ENCODE measurements around the gene SLC23A3. TPM values are rescaled to one million over a fixed set of nuclear protein-coding genes. Genes with fewer than 3 reads are reported as not detected.
A peak's percentile ranks its signal among the peaks of the same experiment; 100 is the strongest.

Gene SLC23A3
- total RNA-seq, 1 experiment from 2014 or later: 0.59 TPM

DNA sequence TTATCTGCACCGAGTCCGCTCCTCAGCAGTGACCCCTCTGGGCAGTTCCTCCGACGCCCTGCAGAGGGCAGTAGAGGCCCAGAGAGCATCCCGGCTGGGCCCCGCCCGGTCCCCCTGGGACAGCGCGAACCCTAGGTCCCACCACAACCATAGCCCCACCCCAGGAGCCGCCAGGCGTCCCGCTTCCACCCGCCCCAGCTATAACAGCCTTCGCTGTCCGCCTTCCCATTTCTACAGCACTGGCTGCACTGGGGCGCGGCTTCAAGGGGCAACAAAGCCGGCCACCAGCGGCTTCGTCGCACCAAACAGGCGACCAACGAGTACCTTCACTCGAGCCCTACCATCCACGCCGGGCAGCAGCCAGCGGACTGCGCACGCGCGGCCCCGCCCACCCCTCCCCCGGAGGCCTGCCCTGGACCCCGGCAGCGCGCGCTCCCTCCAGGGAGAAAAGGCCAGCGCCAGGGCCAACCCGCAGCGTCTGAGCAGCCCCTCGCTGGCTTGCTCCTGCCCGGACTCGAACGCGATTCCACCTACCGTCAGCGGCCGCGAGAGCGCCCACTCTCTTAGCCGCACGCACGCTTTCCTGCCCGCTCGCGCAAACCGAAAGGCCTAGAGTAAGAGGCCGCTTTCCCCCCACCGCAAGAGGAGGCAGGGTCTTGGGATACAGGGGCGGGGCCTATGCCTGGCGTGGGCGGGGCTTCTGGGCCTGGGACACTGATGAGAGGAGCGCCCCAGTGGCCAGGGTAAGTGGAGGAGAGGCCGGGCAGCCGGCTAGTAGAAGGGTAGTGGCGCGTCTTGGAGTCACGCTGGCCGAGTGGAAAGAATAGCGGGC lies 9.4 kb downstream of the SLC23A3 start, which contains the start of gene NHEJ1 (continued):
- TF ChIP-seq IRF2 (CRISPR knock-in tag; IDR thresholded peaks at IDR 0.05; ENCODE audit: borderline replicate concordance, low read depth) (no peak), SOX15 (CRISPR knock-in tag; IDR thresholded peaks at IDR 0.05) (no peak), SP1 (CRISPR knock-in tag; conservative IDR thresholded peaks at IDR 0.05) (peak; percentile 89), ZNF423 (CRISPR knock-in tag; IDR thresholded peaks at IDR 0.05) (no peak), ETV6 (CRISPR knock-in tag; IDR thresholded peaks at IDR 0.05) (peak; percentile 81), MYBL2 (CRISPR knock-in tag; IDR thresholded peaks at IDR 0.05) (peak; percentile 77; the same call in 1 of the 2 replicates), HMGA2 (CRISPR knock-in tag; IDR thresholded peaks at IDR 0.05) (no peak), GABPB1 (CRISPR knock-in tag; IDR thresholded peaks at IDR 0.05) (peak; percentile 76)
- TF ChIP-seq, protein P1, sequence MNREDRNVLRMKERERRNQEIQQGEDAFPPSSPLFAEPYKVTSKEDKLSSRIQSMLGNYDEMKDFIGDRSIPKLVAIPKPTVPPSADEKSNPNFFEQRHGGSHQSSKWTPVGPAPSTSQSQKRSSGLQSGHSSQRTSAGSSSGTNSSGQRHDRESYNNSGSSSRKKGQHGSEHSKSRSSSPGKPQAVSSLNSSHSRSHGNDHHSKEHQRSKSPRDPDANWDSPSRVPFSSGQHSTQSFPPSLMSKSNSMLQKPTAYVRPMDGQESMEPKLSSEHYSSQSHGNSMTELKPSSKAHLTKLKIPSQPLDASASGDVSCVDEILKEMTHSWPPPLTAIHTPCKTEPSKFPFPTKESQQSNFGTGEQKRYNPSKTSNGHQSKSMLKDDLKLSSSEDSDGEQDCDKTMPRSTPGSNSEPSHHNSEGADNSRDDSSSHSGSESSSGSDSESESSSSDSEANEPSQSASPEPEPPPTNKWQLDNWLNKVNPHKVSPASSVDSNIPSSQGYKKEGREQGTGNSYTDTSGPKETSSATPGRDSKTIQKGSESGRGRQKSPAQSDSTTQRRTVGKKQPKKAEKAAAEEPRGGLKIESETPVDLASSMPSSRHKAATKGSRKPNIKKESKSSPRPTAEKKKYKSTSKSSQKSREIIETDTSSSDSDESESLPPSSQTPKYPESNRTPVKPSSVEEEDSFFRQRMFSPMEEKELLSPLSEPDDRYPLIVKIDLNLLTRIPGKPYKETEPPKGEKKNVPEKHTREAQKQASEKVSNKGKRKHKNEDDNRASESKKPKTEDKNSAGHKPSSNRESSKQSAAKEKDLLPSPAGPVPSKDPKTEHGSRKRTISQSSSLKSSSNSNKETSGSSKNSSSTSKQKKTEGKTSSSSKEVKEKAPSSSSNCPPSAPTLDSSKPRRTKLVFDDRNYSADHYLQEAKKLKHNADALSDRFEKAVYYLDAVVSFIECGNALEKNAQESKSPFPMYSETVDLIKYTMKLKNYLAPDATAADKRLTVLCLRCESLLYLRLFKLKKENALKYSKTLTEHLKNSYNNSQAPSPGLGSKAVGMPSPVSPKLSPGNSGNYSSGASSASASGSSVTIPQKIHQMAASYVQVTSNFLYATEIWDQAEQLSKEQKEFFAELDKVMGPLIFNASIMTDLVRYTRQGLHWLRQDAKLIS (CRISPR knock-in tag; IDR thresholded peaks at IDR 0.05; ENCODE audit: borderline replicate concordance): no peak
- TF ChIP-seq, protein P2, sequence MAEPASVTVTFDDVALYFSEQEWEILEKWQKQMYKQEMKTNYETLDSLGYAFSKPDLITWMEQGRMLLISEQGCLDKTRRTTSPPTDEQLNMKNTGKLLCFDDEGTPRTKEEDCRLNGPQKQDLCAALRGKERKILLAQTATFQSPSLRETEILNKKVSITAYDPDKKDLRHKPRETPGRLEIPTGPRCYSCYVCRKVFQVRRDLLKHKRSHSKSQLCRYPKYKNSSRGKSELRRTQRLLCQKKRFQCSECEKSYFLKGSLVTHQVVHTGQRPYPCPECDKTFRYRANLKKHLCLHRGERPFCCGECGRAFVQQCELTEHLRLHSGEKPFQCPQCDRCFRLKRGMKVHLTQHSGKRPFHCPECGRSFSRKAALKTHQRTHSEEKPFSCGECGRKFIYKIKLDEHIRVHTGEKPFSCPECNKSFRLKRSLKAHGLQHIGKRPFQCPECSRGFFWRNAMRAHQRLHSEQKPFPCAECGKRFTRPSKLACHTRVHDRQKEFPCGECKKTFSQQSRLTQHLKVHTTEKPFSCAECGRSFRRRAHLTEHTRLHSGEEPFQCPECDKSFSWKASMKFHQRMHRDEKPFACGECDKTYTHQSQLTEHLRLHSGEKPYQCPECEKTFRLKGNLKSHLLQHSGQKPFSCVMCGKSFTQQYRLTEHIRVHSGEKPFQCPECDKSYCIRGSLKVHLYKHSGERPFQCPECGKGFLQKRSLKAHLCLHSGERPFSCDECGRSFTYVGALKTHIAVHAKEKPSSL (CRISPR knock-in tag; conservative IDR thresholded peaks at IDR 0.05): no peak
- TF ChIP-seq, protein P3, sequence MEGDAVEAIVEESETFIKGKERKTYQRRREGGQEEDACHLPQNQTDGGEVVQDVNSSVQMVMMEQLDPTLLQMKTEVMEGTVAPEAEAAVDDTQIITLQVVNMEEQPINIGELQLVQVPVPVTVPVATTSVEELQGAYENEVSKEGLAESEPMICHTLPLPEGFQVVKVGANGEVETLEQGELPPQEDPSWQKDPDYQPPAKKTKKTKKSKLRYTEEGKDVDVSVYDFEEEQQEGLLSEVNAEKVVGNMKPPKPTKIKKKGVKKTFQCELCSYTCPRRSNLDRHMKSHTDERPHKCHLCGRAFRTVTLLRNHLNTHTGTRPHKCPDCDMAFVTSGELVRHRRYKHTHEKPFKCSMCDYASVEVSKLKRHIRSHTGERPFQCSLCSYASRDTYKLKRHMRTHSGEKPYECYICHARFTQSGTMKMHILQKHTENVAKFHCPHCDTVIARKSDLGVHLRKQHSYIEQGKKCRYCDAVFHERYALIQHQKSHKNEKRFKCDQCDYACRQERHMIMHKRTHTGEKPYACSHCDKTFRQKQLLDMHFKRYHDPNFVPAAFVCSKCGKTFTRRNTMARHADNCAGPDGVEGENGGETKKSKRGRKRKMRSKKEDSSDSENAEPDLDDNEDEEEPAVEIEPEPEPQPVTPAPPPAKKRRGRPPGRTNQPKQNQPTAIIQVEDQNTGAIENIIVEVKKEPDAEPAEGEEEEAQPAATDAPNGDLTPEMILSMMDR (IDR thresholded peaks at IDR 0.05): peak; percentile 98
- TF ChIP-seq, protein P4, sequence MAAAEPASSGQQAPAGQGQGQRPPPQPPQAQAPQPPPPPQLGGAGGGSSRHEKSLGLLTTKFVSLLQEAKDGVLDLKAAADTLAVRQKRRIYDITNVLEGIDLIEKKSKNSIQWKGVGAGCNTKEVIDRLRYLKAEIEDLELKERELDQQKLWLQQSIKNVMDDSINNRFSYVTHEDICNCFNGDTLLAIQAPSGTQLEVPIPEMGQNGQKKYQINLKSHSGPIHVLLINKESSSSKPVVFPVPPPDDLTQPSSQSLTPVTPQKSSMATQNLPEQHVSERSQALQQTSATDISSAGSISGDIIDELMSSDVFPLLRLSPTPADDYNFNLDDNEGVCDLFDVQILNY (CRISPR knock-in tag; IDR thresholded peaks at IDR 0.05): peak; percentile 77; the same call in 1 of the 2 replicates

DNA sequence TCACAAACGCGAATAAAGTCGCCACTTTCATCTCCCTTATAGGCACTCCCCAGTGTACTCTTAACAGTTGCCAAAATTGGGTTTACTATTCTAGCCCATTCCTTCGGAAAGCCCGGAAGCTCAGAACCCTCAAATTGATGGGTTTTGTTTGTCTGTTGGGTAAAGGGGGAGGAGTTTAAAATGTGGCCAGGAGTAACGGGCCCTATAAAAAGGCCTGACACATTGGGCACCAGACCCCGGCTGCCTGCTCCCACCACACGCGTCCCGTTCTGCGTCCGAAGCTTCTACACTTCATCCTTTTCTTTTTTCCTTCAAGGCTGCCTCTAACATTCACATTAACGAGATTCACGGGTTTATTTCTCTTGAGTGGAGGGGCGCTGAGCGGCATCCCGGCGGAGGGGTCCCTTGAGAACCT lies 10.1 kb downstream of the SLC23A3 start:
- ChIA-PET POLR2A (no interaction called here), CTCF (interaction anchor here (0.8 to 7.6 kb wide), 17 partner anchors 11 to 370 kb away, joined by 3 to 97 read pairs (median 4); partner anchors contain the start of genes ABCB6, CNPPD1, DNPEP and IHH)
- peaks cover 19% of the 10 kb centered on the region for H3K27me3 Mint-ChIP-seq (ENCODE audit: low read depth)
- peaks cover 17% of the 10 kb centered on the region for H3K4me1 Mint-ChIP-seq
- H3K36me3 Mint-ChIP-seq: peaks cover 8% of the 10 kb centered on the region
- peak overlapping the region; percentile 79 for H3K4me3 Mint-ChIP-seq
- no peaks in the 10 kb centered on the region for H3K9me3 Mint-ChIP-seq
- TF ChIP-seq, protein P5, sequence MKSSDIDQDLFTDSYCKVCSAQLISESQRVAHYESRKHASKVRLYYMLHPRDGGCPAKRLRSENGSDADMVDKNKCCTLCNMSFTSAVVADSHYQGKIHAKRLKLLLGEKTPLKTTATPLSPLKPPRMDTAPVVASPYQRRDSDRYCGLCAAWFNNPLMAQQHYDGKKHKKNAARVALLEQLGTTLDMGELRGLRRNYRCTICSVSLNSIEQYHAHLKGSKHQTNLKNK (CRISPR knock-in tag; IDR thresholded peaks at IDR 0.05): no peak
- TF ChIP-seq, protein P6, sequence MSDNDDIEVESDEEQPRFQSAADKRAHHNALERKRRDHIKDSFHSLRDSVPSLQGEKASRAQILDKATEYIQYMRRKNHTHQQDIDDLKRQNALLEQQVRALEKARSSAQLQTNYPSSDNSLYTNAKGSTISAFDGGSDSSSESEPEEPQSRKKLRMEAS (CRISPR knock-in tag; IDR thresholded peaks at IDR 0.05): 0 out of 2 replicates have a peak, but pooled peaks have one; percentile 3
- ATAC-seq (peak; percentile 13), DNase-seq (ENCODE audit: low spot score) (no peak)
- no peak overlapping the region for H3K27ac Mint-ChIP-seq
